Measurements from ENCODE around the gene FAM131B.

FAM131B gene

DNA sequence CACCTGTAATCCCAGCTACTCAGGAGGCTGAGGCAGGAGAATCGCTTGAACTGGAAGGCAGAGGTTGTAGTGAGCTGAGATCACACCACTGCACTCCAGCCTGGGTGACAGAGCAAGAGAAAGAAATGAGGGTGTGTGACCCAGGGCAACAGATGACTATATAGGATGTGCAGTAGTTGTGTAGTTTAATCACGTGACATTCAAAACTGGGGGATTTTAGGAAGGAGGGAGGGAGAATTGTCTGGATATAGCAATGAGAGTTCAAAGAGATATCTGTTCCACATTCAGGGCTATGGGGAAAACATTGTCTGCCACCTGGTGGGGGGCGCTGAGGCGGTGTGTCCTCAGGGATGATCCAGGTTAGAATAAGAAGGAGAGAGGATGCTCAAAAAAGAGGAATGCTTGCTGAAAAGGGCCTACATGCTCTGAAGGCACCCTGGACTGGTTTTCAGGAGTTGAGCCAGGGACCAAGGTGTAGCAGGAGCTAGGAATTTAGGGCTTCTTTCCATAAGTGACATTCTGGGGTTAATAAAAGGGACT is 10.8 kb upstream of the FAM131B start:
- no peaks in the 10 kb centered on the region for H3K79me2 ChIP-seq (ENCODE audit: insufficient read depth, low read length)
- no peaks in the 10 kb centered on the region for H4K20me1 ChIP-seq (ENCODE audit: insufficient read depth, low read length)
- no peaks in the 10 kb centered on the region for H3K27me3 ChIP-seq (ENCODE audit: insufficient read depth, low read length, poor library complexity)
- no peaks in the 10 kb centered on the region for H3K9me3 ChIP-seq (ENCODE audit: insufficient read depth, low read length, severe bottlenecking)
- H2AFZ ChIP-seq (ENCODE audit: low read depth, low read length) = no peak overlapping the region
- no peak overlapping the region for H3K9ac ChIP-seq (ENCODE audit: low read depth, low read length)
- no peaks in the 10 kb centered on the region for H3K36me3 ChIP-seq (ENCODE audit: insufficient read depth, low read length)
- TF ChIP-seq, protein P1, sequence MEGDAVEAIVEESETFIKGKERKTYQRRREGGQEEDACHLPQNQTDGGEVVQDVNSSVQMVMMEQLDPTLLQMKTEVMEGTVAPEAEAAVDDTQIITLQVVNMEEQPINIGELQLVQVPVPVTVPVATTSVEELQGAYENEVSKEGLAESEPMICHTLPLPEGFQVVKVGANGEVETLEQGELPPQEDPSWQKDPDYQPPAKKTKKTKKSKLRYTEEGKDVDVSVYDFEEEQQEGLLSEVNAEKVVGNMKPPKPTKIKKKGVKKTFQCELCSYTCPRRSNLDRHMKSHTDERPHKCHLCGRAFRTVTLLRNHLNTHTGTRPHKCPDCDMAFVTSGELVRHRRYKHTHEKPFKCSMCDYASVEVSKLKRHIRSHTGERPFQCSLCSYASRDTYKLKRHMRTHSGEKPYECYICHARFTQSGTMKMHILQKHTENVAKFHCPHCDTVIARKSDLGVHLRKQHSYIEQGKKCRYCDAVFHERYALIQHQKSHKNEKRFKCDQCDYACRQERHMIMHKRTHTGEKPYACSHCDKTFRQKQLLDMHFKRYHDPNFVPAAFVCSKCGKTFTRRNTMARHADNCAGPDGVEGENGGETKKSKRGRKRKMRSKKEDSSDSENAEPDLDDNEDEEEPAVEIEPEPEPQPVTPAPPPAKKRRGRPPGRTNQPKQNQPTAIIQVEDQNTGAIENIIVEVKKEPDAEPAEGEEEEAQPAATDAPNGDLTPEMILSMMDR (IDR thresholded peaks at IDR 0.05; ENCODE audit: borderline replicate concordance, extremely low read depth, low read length, poor library complexity, severe bottlenecking) = no peak
- TF ChIP-seq EZH2 (IDR thresholded peaks at IDR 0.05; ENCODE audit: borderline replicate concordance, low read depth, low read length, severe bottlenecking) = no peak
- H3K4me3 ChIP-seq (ENCODE audit: low read depth in 1 of 2, low read length in 2 of 2) = no peak overlapping the region
- H3K27ac ChIP-seq (ENCODE audit: low read length) = no peak overlapping the region
- H3K4me2 ChIP-seq (ENCODE audit: insufficient read depth, low read length) = no peak overlapping the region
- DNase-seq (no peak), ATAC-seq (ENCODE audit: insufficient read depth, low read depth) (no peak)
- H3K4me1 ChIP-seq (ENCODE audit: insufficient read depth, low read length) = peaks cover 36% of the 10 kb centered on the region

DNA sequence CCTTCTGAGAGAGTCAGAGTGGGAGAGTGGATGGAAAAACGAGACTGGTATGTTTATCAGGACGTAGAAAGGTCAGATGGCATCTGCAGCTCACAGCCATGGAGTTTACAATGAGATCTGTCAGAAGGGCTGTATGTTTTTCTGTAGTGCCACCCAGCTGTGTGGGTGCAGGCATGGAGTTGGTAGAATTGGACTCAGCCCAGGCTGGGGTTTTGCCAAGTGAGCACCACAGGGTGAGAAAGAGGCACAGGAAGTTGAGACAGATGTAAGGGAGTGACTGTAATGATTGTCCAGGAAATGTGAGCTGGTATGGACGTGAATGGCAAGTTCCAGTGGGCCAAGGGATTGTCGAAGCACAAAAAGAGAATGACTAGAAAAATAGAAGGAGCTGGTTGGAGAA is 9.6 kb upstream of the FAM131B start:
- H3K4me1 ChIP-seq (ENCODE audit: insufficient read depth, low read length) = peaks cover 36% of the 10 kb centered on the region

DNA sequence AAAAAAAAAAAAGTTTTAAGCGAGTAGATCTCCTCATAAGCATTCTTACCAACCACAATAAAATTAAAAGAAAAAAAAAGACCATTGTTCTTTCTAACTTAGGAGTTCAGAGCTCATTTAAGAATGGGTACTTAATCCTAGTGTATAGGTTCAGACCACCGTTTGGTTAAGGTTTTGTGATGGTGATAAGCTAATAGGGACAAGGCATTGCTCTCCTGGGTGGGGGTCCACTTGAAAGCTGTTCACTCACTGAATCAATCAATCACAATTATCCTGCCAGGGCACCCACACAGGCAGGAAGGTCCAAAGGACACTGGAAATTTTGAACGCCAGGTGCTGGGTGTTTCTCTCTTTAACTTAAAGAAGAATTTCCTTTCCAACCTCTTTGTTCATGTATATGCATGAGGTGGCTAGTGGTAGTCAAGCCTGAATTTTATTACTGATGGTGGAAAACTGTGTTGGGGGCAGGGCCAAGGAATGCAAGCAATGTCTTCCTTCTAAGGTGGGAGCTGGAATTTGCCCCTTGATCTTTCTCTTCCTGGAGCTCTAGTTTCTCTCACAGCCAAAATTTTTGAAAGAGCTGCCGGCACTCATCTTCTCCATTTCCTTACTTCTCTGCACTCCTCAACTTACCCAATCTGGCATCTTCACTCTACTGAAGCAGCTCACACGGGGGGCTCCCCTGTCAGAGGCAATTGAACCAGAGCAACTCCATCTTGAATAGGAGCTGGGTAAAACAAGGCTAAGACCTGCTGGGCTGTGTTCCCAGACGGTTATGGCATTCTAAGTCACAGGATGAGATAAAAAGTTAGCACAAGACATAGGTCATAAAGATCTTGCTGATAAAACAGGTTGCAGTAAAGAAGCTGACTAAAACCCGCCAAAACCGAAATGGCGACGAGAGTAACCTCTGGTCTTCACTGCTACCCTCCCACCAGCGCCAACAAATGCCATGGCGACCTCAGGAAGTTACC is 7.5 kb upstream of the FAM131B start:
- ATAC-seq (ENCODE audit: insufficient read depth, low read depth) = no peak
- Histone ChIP-seq H3K4me2 (ENCODE audit: insufficient read depth, low read length) (no peak overlapping the region), H2AFZ (ENCODE audit: low read depth, low read length) (no peak overlapping the region), H3K9ac (ENCODE audit: low read depth, low read length) (no peak overlapping the region), H4K20me1 (ENCODE audit: insufficient read depth, low read length) (no peaks in the 10 kb centered on the region), H3K4me3 (ENCODE audit: low read depth in 1 of 2, low read length in 2 of 2) (no peak overlapping the region), H3K4me1 (ENCODE audit: insufficient read depth, low read length) (peaks cover 15% of the 10 kb centered on the region), H3K27me3 (ENCODE audit: insufficient read depth, low read length, poor library complexity) (peaks cover 9% of the 10 kb centered on the region), H3K79me2 (ENCODE audit: insufficient read depth, low read length) (no peaks in the 10 kb centered on the region), H3K36me3 (ENCODE audit: insufficient read depth, low read length) (no peaks in the 10 kb centered on the region), H3K27ac (ENCODE audit: low read length) (no peak overlapping the region), H3K9me3 (ENCODE audit: insufficient read depth, low read length, severe bottlenecking) (no peaks in the 10 kb centered on the region)
- TF ChIP-seq, protein P1 (IDR thresholded peaks at IDR 0.05; ENCODE audit: borderline replicate concordance, extremely low read depth, low read length, poor library complexity, severe bottlenecking) = no peak
- no peak for TF ChIP-seq EZH2 (IDR thresholded peaks at IDR 0.05; ENCODE audit: borderline replicate concordance, low read depth, low read length, severe bottlenecking)
- DNase-seq = no peak

More for the DNA sequence above, 9.6 kb upstream of the FAM131B start:
- H3K4me2 ChIP-seq (ENCODE audit: insufficient read depth, low read length) = no peak overlapping the region
- TF ChIP-seq, protein P1 (IDR thresholded peaks at IDR 0.05; ENCODE audit: borderline replicate concordance, extremely low read depth, low read length, poor library complexity, severe bottlenecking) = peak; percentile 53
- TF ChIP-seq EZH2 (IDR thresholded peaks at IDR 0.05; ENCODE audit: borderline replicate concordance, low read depth, low read length, severe bottlenecking) = no peak
- no peaks in the 10 kb centered on the region for H4K20me1 ChIP-seq (ENCODE audit: insufficient read depth, low read length)
- no peaks in the 10 kb centered on the region for H3K9me3 ChIP-seq (ENCODE audit: insufficient read depth, low read length, severe bottlenecking)
- no peaks in the 10 kb centered on the region for H3K79me2 ChIP-seq (ENCODE audit: insufficient read depth, low read length)
- no peaks in the 10 kb centered on the region for H3K27me3 ChIP-seq (ENCODE audit: insufficient read depth, low read length, poor library complexity)
- no peak overlapping the region for H3K9ac ChIP-seq (ENCODE audit: low read depth, low read length)
- no peaks in the 10 kb centered on the region for H3K36me3 ChIP-seq (ENCODE audit: insufficient read depth, low read length)
- no peak overlapping the region for H3K4me3 ChIP-seq (ENCODE audit: low read depth in 1 of 2, low read length in 2 of 2)
- ATAC-seq (ENCODE audit: insufficient read depth, low read depth) = peak; percentile 40
- H3K27ac ChIP-seq (ENCODE audit: low read length) = no peak overlapping the region
- peak; percentile 64 for DNase-seq
- no peak overlapping the region; the same call in 1 of the 2 replicates for H2AFZ ChIP-seq (ENCODE audit: low read depth, low read length)

All from DND-41 (cell line).